HCT116 (cell line): ENCODE data around the gene KAZN. TPM values are rescaled to one million over a fixed set of nuclear protein-coding genes. Genes with fewer than 3 reads are reported as not detected.
"Not testable (repeated sequence)": the region's sequence is repeated elsewhere in the genome, so short reads cannot be mapped to it uniquely, and the experiment has no call there.

Experiments used
- ATAC-seq: fragments of 200-7000 bp; cut with Tn5 transposase; 2 replicates; pipeline ENCODE4 v1.9.1; 2020; ENCODE audit warnings: mild to moderate bottlenecking, moderate library complexity
- BruUV-seq: library from RNA; stranded (reverse); fragments of 400-500 nt; replicated peaks from 2 replicates; lab custom pipeline; 2021; lab: Mats Ljungman, UMichigan
- CTCF ChIA-PET: fragments of 300-600 bp; sonication (Branson Sonifier 250); formaldehyde crosslinking; loops from one replicate; lab custom pipeline; 2021; ENCODE audit warnings: antibody characterized with exemption; lab: Charles Lee
- POLR2A ChIA-PET: fragments of 300-600, 350-600 bp; sonication (Branson Sonifier 250); formaldehyde crosslinking; loops from one replicate; lab custom pipeline; 2021; ENCODE audit warnings: antibody characterized with exemption; lab: Charles Lee
- RAD21 ChIA-PET, 2 experiments: fragments of 300-600 bp; sonication (Branson Sonifier 250); formaldehyde crosslinking; loops; one replicate each; lab custom pipeline; 2023; ENCODE audit warnings: low total read pairs in 2 of 2; ENCODE audit not compliant: uncharacterized antibody in 2 of 2, unreplicated experiment in 2 of 2, low non-redundant PET in 1 of 2; lab: Charles Lee
- DNase-seq: peaks from one replicate; pipeline ENCODE4 v3.0.0-alpha.2; 2010; ENCODE audit warnings: low read depth, low spot score
- H2AFZ ChIP-seq: fragments of 200-600 bp; shearing (Covaris generic), sonication (generic); 2 replicates; pipeline ENCODE4 v1.6.1; 2017; ENCODE audit warnings: low read depth, mixed run types, mixed read lengths, antibody characterized with exemption, low read length; ENCODE audit not compliant: poor library complexity, severe bottlenecking
- H3K27ac ChIP-seq: 2 replicates; pipeline ENCODE4 v1.5.1; 2012; ENCODE audit warnings: low read depth, low read length
- H3K27me3 ChIP-seq: fragments of 200-600 bp; sonication (generic); 2 replicates; pipeline ENCODE4 v1.6.1; 2016; ENCODE audit warnings: mixed run types, low read length, mixed read lengths; ENCODE audit not compliant: insufficient read depth
- H3K36me3 ChIP-seq, 2 experiments: fragments of 200-500 bp in 1 of 2; fragments of 200-600 bp in 1 of 2; sonication (Bioruptor generic) in 1 of 2; sonication (generic) in 1 of 2; 2 replicates each; pipeline versions ENCODE4 v1.5.1 to v1.6.1; 2014 to 2016; ENCODE audit warnings: low read length in 2 of 2, inconsistent platforms in 1 of 2, mixed read lengths in 1 of 2, mixed run types in 1 of 2; ENCODE audit not compliant: insufficient read depth in 2 of 2, control insufficient read depth in 1 of 2
- H3K4me1 ChIP-seq, 2 experiments: fragments of 200-600 bp in 1 of 2; sonication (generic) in 1 of 2; 2 replicates each; pipeline versions ENCODE4 v1.5.1 to v1.6.1; 2012 to 2017; ENCODE audit warnings: low read length in 2 of 2, inconsistent platforms in 1 of 2, mild to moderate bottlenecking in 1 of 2, mixed read lengths in 1 of 2, mixed run types in 1 of 2, moderate library complexity in 1 of 2; ENCODE audit not compliant: insufficient read depth in 2 of 2, control insufficient read depth in 1 of 2
- H3K4me2 ChIP-seq: fragments of 200-600 bp; sonication (generic); 2 replicates; pipeline ENCODE4 v1.6.1; 2017; ENCODE audit warnings: mixed run types, low read length, mixed read lengths
- H3K4me3 ChIP-seq, 2 experiments: fragments of 200-600 bp in 1 of 2; sonication (generic) in 1 of 2; replicated peaks in 1 of 2; 2 replicates each; pipeline ENCODE4 v1.5.1; 2011 to 2016; ENCODE audit warnings: low read length in 2 of 2, control low read depth in 1 of 2, low read depth in 1 of 2, mild to moderate bottlenecking in 1 of 2, mixed read lengths in 1 of 2, mixed run types in 1 of 2
- H3K79me2 ChIP-seq: fragments of 200-600 bp; sonication (generic); 2 replicates; pipeline ENCODE4 v1.6.1; 2017; ENCODE audit warnings: mild to moderate bottlenecking, mixed run types, low read length, moderate library complexity, mixed read lengths; ENCODE audit not compliant: insufficient read depth
- H3K9ac ChIP-seq: fragments of 200-600 bp; sonication (generic); 2 replicates; pipeline ENCODE4 v1.6.1; 2016; ENCODE audit warnings: low read length, mixed read lengths
- H3K9me2 ChIP-seq: fragments of 200-600 bp; sonication (generic), shearing (Covaris generic); 2 replicates; pipeline ENCODE4 v1.6.1; 2017; ENCODE audit warnings: mixed run types, mild to moderate bottlenecking, moderate library complexity; ENCODE audit not compliant: insufficient read depth
- H3K9me3 ChIP-seq, 2 experiments: fragments of 200-500 bp in 1 of 2; fragments of 200-600 bp in 1 of 2; sonication (Bioruptor generic) in 1 of 2; sonication (generic) in 1 of 2; 2 replicates each; pipeline ENCODE4 v1.6.1; 2014 to 2017; ENCODE audit warnings: low read length in 2 of 2, mixed read lengths in 2 of 2, inconsistent platforms in 1 of 2, low read depth in 1 of 2, mild to moderate bottlenecking in 1 of 2, mixed run types in 1 of 2, moderate library complexity in 1 of 2; ENCODE audit not compliant: control insufficient read depth in 1 of 2, insufficient read depth in 1 of 2
- H4K20me1 ChIP-seq: fragments of 200-600 bp; sonication (generic), shearing (Covaris generic); 2 replicates; pipeline ENCODE4 v1.6.1; 2017; ENCODE audit warnings: mixed run types, mild to moderate bottlenecking, moderate library complexity; ENCODE audit not compliant: insufficient read depth
- ATF3 ChIP-seq: IDR thresholded peaks from 2 replicates; pipeline ENCODE4 v1.6.1; 2012
- CBX3 ChIP-seq: IDR thresholded peaks from 2 replicates; pipeline ENCODE4 v1.6.1; 2012; ENCODE audit warnings: low read depth
- CEBPB ChIP-seq: IDR thresholded peaks from 2 replicates; pipeline ENCODE4 v1.6.1; 2012; ENCODE audit warnings: low read depth
- EGR1 ChIP-seq: IDR thresholded peaks from 2 replicates; pipeline ENCODE4 v1.6.1; 2012; ENCODE audit warnings: low read depth
- MAX ChIP-seq: IDR thresholded peaks from 2 replicates; pipeline ENCODE4 v1.6.1; 2012
- RAD21 ChIP-seq: IDR thresholded peaks from 2 replicates; pipeline ENCODE4 v1.6.1; 2012; ENCODE audit warnings: low read depth, mild to moderate bottlenecking
- TCF7L2 ChIP-seq: IDR thresholded peaks from 2 replicates; pipeline ENCODE4 v1.7.0; 2011; ENCODE audit warnings: borderline replicate concordance, inconsistent platforms; ENCODE audit not compliant: insufficient read depth, insufficient read length; ENCODE audit errors: extremely low read depth
- YY1 ChIP-seq: IDR thresholded peaks from 2 replicates; pipeline ENCODE4 v1.6.1; 2011; ENCODE audit warnings: low read length, low read depth, moderate library complexity, mild to moderate bottlenecking; ENCODE audit not compliant: insufficient replicate concordance; ENCODE audit errors: extremely low read depth
- ZBTB33 ChIP-seq: IDR thresholded peaks from 2 replicates; pipeline ENCODE4 v1.6.1; 2011; ENCODE audit warnings: mild to moderate bottlenecking, low read length, moderate library complexity; ENCODE audit not compliant: insufficient replicate concordance; ENCODE audit errors: extremely low read depth
- intact Hi-C: fragments of 100-400 bp; cut with micrococcal nuclease; formaldehyde crosslinking; loops from 2 replicates; pipeline ENCODE4 v1.10.0; 2022
- total RNA-seq: library from RNA; stranded (reverse); gene quantifications from one replicate; pipeline ENCODE4 v1.2.1, GENCODE V29; 2021; ENCODE audit not compliant: unreplicated experiment
- TF ChIP-seq, protein P1 (sequence below): IDR thresholded peaks from 2 replicates; pipeline ENCODE4 v1.6.1; 2012; ENCODE audit warnings: low read depth

KAZN gene
- total RNA-seq, 1 experiment from 2014 or later, result 13.4 TPM

DNA sequence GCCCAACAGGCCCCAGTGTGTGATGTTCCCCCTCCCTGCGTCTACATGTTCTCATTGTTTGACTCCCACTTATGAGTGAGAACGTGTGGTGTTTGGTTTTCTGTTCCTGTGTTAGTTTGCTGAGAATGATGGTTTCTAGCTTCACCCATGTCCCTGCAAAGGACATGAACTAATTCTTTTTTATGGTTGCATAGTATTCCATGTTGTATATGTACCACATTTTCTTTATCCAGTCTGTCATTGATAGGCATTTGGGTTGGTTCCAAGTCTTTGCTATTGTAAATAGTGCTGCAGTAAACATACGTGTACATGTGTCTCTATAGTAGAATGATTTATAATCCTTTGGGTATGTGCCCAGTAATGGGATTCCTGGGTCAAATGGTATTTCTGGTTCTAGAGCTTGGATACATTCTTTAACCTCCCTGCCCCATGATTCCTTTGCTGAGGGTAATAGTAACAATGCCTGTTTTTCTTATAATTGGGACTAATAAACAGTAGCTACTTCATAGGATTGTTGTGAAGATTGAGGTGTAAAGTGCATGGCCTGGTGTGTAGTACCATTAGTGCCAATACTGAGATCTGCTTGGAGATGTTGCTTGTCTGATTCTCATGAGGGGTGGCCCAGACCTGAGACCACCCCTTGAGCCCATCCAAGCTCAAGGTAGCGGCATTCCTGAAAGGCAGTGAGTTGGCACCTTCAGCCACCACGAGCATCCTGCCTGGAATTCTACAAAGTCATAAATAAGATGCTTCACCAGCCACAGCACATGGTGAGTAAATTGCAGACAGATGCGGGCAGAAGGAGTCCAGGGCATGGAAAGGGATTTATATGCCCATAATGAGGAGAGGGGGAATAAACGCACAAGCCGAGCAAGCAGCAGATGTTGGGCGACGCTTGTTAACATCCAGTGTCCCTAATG is 365.6 kb downstream of the KAZN start:
- CTCF ChIA-PET, H3K4me3 ChIP-seq, H4K20me1 ChIP-seq, H3K9ac ChIP-seq, H3K9me2 ChIP-seq, H3K27ac ChIP-seq, H2AFZ ChIP-seq, BruUV-seq, POLR2A ChIA-PET, DNase-seq, intact Hi-C loops, RAD21 ChIA-PET, H3K4me1 ChIP-seq, H3K9me3 ChIP-seq, ATAC-seq, H3K27me3 ChIP-seq, H3K4me2 ChIP-seq, H3K79me2 ChIP-seq: not testable (repeated sequence)
- peaks cover 0 to 13% of the 10 kb centered on the region in 2 experiments; a peak in 2 of 4 replicates for H3K36me3 ChIP-seq

- no peak for ATAC-seq
- no peak overlapping the region for H3K27ac ChIP-seq
- H3K9ac ChIP-seq, result no peak overlapping the region
- H3K9me3 ChIP-seq, result no peaks in the 10 kb centered on the region
- no peak overlapping the region for H3K4me2 ChIP-seq
- H3K9me2 ChIP-seq, result no peaks in the 10 kb centered on the region
- no peaks in the 10 kb centered on the region for H3K27me3 ChIP-seq
- peaks cover 0 to 13% of the 10 kb centered on the region in 2 experiments; a peak in 2 of 4 replicates for H3K36me3 ChIP-seq
- H3K4me3 ChIP-seq, result no peak overlapping the region
- no peaks in the 10 kb centered on the region for H3K79me2 ChIP-seq
- H2AFZ ChIP-seq, result no peak overlapping the region
- H4K20me1 ChIP-seq, result no peaks in the 10 kb centered on the region
- intact Hi-C loops, result no loop called here
- no peak for TF ChIP-seq CEBPB
- no peak for TF ChIP-seq TCF7L2
- no peak for TF ChIP-seq RAD21
- no peak for TF ChIP-seq ATF3
- TF ChIP-seq EGR1, result no peak
- no peak for TF ChIP-seq YY1
- TF ChIP-seq ZBTB33, result no peak
- TF ChIP-seq CBX3, result no peak
- TF ChIP-seq, protein P1, sequence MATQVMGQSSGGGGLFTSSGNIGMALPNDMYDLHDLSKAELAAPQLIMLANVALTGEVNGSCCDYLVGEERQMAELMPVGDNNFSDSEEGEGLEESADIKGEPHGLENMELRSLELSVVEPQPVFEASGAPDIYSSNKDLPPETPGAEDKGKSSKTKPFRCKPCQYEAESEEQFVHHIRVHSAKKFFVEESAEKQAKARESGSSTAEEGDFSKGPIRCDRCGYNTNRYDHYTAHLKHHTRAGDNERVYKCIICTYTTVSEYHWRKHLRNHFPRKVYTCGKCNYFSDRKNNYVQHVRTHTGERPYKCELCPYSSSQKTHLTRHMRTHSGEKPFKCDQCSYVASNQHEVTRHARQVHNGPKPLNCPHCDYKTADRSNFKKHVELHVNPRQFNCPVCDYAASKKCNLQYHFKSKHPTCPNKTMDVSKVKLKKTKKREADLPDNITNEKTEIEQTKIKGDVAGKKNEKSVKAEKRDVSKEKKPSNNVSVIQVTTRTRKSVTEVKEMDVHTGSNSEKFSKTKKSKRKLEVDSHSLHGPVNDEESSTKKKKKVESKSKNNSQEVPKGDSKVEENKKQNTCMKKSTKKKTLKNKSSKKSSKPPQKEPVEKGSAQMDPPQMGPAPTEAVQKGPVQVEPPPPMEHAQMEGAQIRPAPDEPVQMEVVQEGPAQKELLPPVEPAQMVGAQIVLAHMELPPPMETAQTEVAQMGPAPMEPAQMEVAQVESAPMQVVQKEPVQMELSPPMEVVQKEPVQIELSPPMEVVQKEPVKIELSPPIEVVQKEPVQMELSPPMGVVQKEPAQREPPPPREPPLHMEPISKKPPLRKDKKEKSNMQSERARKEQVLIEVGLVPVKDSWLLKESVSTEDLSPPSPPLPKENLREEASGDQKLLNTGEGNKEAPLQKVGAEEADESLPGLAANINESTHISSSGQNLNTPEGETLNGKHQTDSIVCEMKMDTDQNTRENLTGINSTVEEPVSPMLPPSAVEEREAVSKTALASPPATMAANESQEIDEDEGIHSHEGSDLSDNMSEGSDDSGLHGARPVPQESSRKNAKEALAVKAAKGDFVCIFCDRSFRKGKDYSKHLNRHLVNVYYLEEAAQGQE, result no peak
- no peak for TF ChIP-seq MAX
- TF ChIP-seq, all 23 proteins: peak for 0
- ChIA-PET CTCF (no interaction called here), POLR2A (no interaction called here), RAD21 (no interaction called here)
- no peak for DNase-seq
- 0 out of 4 replicates have a peak, but pooled peaks cover 0 to 1% of the 10 kb centered on the region in 2 experiments for H3K4me1 ChIP-seq
- no TSS peak for BruUV-seq
These were observed 366.2 kb downstream of the KAZN start for GRCh38 chr1:14964711-14965055.
